Esophagus squamous epithelium (tissue), 4 donors: Measurements from ENCODE around the gene PRR5L.

Experiments used
- POLR2A ChIP-seq, 4 donors: fragments of 450-650 bp; IDR thresholded peaks; one replicate each; pipeline ENCODE4 v1.6.1; 2017; ENCODE audit warnings: antibody characterized with exemption in 4 of 4, mild to moderate bottlenecking in 4 of 4, moderate library complexity in 3 of 4
- TF ChIP-seq, protein P1 (sequence below), 6 experiments: fragments of 450-650 bp in 4 of 6; fragments of 200-600 bp in 2 of 6; sonication (generic) in 2 of 6; IDR thresholded peaks; one replicate each; pipeline ENCODE4 v1.5.1; 2016 to 2019; ENCODE audit warnings: antibody characterized with exemption in 6 of 6, mild to moderate bottlenecking in 4 of 6, moderate library complexity in 4 of 6

GRCh38 chr11:36313750-36314433 lies 17.8 kb downstream of the PRR5L start:
- TF ChIP-seq, protein P1, sequence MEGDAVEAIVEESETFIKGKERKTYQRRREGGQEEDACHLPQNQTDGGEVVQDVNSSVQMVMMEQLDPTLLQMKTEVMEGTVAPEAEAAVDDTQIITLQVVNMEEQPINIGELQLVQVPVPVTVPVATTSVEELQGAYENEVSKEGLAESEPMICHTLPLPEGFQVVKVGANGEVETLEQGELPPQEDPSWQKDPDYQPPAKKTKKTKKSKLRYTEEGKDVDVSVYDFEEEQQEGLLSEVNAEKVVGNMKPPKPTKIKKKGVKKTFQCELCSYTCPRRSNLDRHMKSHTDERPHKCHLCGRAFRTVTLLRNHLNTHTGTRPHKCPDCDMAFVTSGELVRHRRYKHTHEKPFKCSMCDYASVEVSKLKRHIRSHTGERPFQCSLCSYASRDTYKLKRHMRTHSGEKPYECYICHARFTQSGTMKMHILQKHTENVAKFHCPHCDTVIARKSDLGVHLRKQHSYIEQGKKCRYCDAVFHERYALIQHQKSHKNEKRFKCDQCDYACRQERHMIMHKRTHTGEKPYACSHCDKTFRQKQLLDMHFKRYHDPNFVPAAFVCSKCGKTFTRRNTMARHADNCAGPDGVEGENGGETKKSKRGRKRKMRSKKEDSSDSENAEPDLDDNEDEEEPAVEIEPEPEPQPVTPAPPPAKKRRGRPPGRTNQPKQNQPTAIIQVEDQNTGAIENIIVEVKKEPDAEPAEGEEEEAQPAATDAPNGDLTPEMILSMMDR (IDR thresholded peaks at IDR 0.05), result no peak
- TF ChIP-seq POLR2A (IDR thresholded peaks at IDR 0.05), result no peak
